Effector memory CD8-positive, alpha-beta T cell (primary cell): Measurements from ENCODE around the gene MAD1L1.
A peak's percentile ranks its signal among the peaks of the same experiment; 100 is the strongest.

Experiments
- ATAC-seq: fragments of 150-1000 bp; cut with Tn5 transposase; replicated peaks from 2 replicates; pipeline ENCODE4 v1.10.0; 2021; ENCODE audit warnings: mild to moderate bottlenecking, moderate library complexity
- DNase-seq, 3 experiments: peaks; one replicate each; pipeline ENCODE4 v3.0.0; 2021
- H3K27ac Mint-ChIP-seq, 2 donors: one replicate each; pipeline ENCODE4 v1.8.0; 2022; ENCODE audit warnings: mild to moderate bottlenecking in 2 of 2, mixed read lengths in 2 of 2, moderate library complexity in 2 of 2
- H3K27me3 Mint-ChIP-seq, 2 donors: one replicate each; pipeline ENCODE4 v1.8.0; 2022; ENCODE audit warnings: mixed read lengths in 2 of 2
- H3K36me3 Mint-ChIP-seq: one replicate; pipeline ENCODE4 v1.8.0; 2022; ENCODE audit warnings: mild to moderate bottlenecking, moderate library complexity, mixed read lengths; ENCODE audit not compliant: insufficient read depth
- H3K4me1 Mint-ChIP-seq, 2 donors: one replicate each; pipeline ENCODE4 v1.8.0; 2022; ENCODE audit warnings: low read depth in 2 of 2, mixed read lengths in 2 of 2
- H3K4me3 Mint-ChIP-seq, 2 donors: one replicate each; pipeline ENCODE4 v1.8.0; 2022; ENCODE audit warnings: mild to moderate bottlenecking in 2 of 2, mixed read lengths in 2 of 2, moderate library complexity in 2 of 2
- H3K9me3 Mint-ChIP-seq, 2 donors: one replicate each; pipeline ENCODE4 v1.8.0; 2022; ENCODE audit warnings: mixed read lengths in 2 of 2

Gene MAD1L1

GRCh38 chr7:1900847-1901246 lies 331.9 kb downstream of the MAD1L1 start:
- H3K9me3 Mint-ChIP-seq: no peaks in the 10 kb centered on the region
- H3K36me3 Mint-ChIP-seq: peaks cover 16% of the 10 kb centered on the region
- H3K27ac Mint-ChIP-seq: peak overlapping the region in 1 of 2 donors; percentile 13
- peaks cover 10 to 19% of the 10 kb centered on the region in 2 donors for H3K4me1 Mint-ChIP-seq
- H3K4me3 Mint-ChIP-seq: no peak overlapping the region
- H3K27me3 Mint-ChIP-seq: no peaks in the 10 kb centered on the region
- ATAC-seq (no peak), DNase-seq (no peak)

GRCh38 chr7:1899951-1900762 lies 332.6 kb downstream of the MAD1L1 start:
- H3K9me3 Mint-ChIP-seq: no peaks in the 10 kb centered on the region
- H3K27ac Mint-ChIP-seq: peak overlapping the region in 1 of 2 donors; percentile 81
- no peak overlapping the region for H3K4me3 Mint-ChIP-seq
- ATAC-seq: no peak
- peaks cover 13 to 19% of the 10 kb centered on the region in 2 donors for H3K4me1 Mint-ChIP-seq
- DNase-seq: no peak
- peaks cover 16% of the 10 kb centered on the region for H3K36me3 Mint-ChIP-seq
- H3K27me3 Mint-ChIP-seq: no peaks in the 10 kb centered on the region

DNA sequence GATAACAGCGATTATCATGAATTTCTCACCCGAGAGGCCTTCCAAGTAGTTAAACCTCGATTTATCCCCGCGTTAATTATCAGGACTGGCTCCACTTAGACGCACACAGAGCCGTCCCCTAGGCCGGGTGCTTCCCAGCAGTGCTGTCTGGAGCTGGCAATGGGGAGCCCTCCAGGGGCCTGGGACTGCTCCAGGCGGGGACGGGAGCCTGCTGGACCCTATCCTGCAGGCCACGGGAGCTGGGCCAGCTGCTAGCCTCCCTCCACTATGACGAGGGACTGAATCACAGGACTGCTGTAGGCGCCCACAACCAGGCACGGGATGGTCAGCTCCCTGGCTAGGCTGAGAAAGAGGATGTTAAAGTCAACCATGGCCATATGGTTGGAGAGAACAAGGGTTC lies 333.5 kb downstream of the MAD1L1 start:
- Mint-ChIP-seq H3K27ac (peak overlapping the region in 1 of 2 donors; percentile 81), H3K4me3 (no peak overlapping the region), H3K36me3 (peaks cover 16% of the 10 kb centered on the region), H3K27me3 (no peaks in the 10 kb centered on the region), H3K9me3 (no peaks in the 10 kb centered on the region), H3K4me1 (peaks cover 13 to 22% of the 10 kb centered on the region in 2 donors)
- DNase-seq: no peak
- ATAC-seq: no peak

- DNase-seq (no peak), ATAC-seq (no peak)
- H3K9me3 Mint-ChIP-seq: no peaks in the 10 kb centered on the region
- no peaks in the 10 kb centered on the region for H3K27me3 Mint-ChIP-seq
- H3K36me3 Mint-ChIP-seq: peaks cover 16% of the 10 kb centered on the region
- H3K4me3 Mint-ChIP-seq: no peak overlapping the region
- peaks cover 18 to 25% of the 10 kb centered on the region in 2 donors for H3K4me1 Mint-ChIP-seq
- H3K27ac Mint-ChIP-seq: peak overlapping the region; percentile 31 to 81
These were observed 334.0 kb downstream of the MAD1L1 start for GRCh38 chr7:1898628-1899185.

DNA sequence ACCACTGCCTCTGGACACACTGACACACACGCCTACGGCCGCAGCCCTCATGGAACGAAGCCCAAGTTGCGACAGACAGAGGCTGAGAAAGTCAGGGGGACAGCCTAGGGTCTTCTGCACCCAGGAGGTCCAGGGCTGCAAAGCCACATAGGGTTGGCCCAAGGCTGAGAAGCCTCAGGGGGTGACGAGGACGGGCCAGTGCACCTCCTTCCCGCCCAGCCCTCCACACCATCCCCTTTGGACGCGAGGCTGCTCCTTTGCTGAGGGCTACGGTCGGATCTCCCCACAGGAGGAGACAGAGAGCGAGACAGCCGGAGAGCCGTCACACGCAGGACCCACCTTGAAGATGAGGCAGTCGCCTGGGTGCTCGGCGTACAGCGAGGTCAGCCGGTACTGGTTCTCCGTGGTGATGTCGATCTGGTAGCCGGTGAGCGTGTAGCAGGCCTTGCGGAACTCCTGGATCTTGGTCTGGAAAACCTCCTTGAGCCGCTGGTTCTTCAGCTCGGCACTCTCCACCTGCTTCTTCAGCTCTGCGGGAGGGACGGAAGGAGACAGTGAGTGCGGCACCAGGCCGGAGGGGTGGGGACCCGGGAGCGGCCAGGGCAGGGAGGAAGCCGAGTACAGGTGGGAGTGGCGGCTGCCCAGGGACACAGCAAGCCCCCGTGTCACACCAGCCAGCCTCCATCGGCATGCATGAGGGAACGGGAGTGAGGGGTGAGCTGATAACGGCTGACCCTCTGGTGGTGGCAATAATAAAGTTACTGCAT lies 334.7 kb downstream of the MAD1L1 start:
- Mint-ChIP-seq H3K27me3 (no peaks in the 10 kb centered on the region), H3K4me3 (no peak overlapping the region), H3K27ac (peak overlapping the region; percentile 31 to 46), H3K36me3 (peaks cover 16% of the 10 kb centered on the region), H3K9me3 (no peaks in the 10 kb centered on the region), H3K4me1 (peaks cover 18 to 25% of the 10 kb centered on the region in 2 donors)
- DNase-seq (no peak), ATAC-seq (no peak)

- no peaks in the 10 kb centered on the region for H3K9me3 Mint-ChIP-seq
- H3K27ac Mint-ChIP-seq: peak overlapping the region in 1 of 2 donors; percentile 46
- H3K4me1 Mint-ChIP-seq: peaks cover 18 to 25% of the 10 kb centered on the region in 2 donors
- no peaks in the 10 kb centered on the region for H3K27me3 Mint-ChIP-seq
- no peak overlapping the region for H3K4me3 Mint-ChIP-seq
- DNase-seq (no peak), ATAC-seq (no peak)
- peaks cover 16% of the 10 kb centered on the region for H3K36me3 Mint-ChIP-seq
These were observed 335.5 kb downstream of the MAD1L1 start for GRCh38 chr7:1897076-1897860.

DNA sequence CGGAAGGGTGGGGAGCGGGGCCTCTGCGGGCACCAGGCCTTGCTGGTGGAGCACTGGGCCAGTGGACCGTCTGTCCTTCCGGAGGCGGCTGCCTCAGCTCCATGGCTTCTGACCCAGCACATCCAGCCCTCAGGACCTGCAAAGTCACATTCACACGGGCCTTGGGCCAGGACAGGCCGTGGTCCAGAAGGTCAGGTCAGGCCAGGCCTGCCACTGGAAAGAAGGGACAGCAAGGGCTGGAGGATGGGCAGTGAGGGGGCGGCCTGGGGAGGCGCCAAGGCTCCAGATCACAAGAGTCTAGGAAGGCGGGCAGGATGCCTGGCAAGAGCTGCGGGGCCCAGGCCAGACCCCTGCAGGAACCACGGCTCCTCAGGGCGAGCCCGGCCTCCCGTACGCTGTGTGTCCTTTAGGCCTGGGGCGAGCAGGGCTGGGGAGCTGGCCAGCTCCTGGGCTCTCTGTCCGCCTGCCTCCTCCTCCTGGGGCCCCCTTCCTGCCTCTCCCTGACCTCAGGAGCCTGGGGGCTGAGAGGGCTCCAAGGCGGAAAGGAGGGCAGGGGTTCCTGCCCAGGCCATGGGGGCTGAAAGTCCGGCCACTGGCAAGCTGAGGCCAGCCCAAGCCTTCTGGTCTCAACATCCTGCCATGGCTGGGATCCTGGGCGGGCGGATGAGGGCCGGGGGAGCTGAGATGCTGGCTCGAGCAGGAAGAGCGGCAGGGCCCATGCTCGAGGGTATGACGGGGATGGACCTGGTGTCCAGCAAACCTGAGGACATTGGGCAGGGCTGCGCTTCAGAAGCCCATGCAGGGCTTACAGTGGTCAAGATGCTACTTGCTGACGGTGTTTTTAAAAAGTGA lies 336.9 kb downstream of the MAD1L1 start:
- Mint-ChIP-seq H3K9me3 (no peaks in the 10 kb centered on the region), H3K27ac (peak overlapping the region in 1 of 2 donors; percentile 71), H3K36me3 (peaks cover 14% of the 10 kb centered on the region), H3K4me3 (no peak overlapping the region), H3K27me3 (no peaks in the 10 kb centered on the region), H3K4me1 (peaks cover 24 to 28% of the 10 kb centered on the region in 2 donors)
- DNase-seq: no peak
- ATAC-seq: no peak

DNA sequence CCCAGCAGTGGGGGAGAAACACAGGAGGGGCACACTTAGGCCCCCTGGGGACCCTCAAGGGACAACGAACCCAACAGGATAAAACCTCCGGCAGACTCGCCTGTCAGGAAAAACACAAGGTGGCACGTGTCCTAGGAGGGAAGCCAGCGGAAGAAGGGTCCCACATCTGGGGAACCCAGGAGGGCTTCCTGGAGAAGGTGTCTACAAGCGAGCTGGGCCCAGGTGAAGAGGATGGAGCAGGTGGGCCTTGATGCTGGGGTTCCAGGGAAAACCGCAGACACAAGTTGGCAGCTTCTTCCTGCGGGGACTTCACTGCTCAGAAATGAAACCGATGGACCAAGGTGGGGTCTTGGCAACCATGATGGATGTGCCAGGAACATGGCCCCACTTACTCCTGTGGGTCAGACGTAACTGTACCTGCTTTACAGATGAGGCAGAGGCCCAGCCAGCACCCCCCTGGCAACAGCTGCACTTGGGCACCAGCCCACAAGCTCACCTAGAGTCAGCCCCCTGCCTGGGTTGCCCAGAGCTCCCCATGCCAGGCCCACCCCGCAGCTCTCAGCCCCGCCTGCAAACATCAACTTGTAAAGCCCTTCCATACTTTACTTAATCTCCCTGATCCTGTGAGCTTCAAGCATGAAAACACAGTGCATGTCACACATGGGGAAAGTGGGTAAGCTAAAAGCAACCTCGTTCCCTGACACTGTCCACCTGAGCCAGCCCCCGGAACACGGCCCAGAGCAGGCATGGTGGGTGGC lies 337.7 kb downstream of the MAD1L1 start:
- no peaks in the 10 kb centered on the region for H3K9me3 Mint-ChIP-seq
- H3K4me3 Mint-ChIP-seq: no peak overlapping the region
- no peaks in the 10 kb centered on the region for H3K27me3 Mint-ChIP-seq
- ATAC-seq (no peak), DNase-seq (no peak)
- peaks cover 14% of the 10 kb centered on the region for H3K36me3 Mint-ChIP-seq
- peak overlapping the region; percentile 71 to 82 for H3K27ac Mint-ChIP-seq
- H3K4me1 Mint-ChIP-seq: peaks cover 32% of the 10 kb centered on the region in 2 donors

DNA sequence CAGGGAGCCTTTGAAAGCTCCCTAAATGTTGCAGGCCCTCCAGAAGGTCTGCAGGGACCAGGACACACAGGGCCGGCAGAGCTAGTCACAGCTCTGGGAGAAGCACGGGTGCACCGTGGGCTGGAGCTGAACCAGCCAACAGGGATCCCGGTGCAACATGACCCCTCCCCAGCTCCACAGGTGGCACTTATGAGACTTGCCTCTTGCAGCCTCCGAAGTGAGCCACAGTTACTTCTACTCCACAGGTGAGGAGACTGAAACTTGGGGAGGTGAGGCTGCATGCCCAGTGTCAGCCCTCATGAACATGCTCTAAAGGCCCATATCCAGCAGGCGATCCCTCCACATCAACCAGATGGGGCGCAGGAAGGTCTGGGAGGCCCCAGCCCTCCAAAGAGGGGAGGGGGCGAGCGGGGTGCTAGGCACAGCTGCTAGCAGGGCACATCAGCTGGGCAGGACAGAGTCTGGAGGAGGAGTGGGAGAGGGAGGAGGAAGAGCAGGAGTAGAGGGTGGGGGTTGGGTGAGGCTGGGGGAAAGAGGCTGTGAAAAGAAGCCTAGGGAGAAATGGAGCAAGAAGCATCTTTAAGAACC lies 338.3 kb downstream of the MAD1L1 start:
- Mint-ChIP-seq H3K4me1 (peaks cover 29 to 30% of the 10 kb centered on the region in 2 donors), H3K9me3 (no peaks in the 10 kb centered on the region), H3K4me3 (no peak overlapping the region), H3K27me3 (no peaks in the 10 kb centered on the region), H3K27ac (peak overlapping the region; percentile 71 to 82), H3K36me3 (peaks cover 17% of the 10 kb centered on the region)
- ATAC-seq: no peak
- DNase-seq: no peak

- Mint-ChIP-seq H3K9me3 (no peaks in the 10 kb centered on the region), H3K27ac (peak overlapping the region; percentile 69 to 82), H3K4me3 (no peak overlapping the region), H3K27me3 (no peaks in the 10 kb centered on the region), H3K36me3 (peaks cover 18% of the 10 kb centered on the region), H3K4me1 (peaks cover 25 to 27% of the 10 kb centered on the region in 2 donors)
- ATAC-seq: no peak
- DNase-seq: no peak
These were observed 339.3 kb downstream of the MAD1L1 start for GRCh38 chr7:1893451-1893850.

DNA sequence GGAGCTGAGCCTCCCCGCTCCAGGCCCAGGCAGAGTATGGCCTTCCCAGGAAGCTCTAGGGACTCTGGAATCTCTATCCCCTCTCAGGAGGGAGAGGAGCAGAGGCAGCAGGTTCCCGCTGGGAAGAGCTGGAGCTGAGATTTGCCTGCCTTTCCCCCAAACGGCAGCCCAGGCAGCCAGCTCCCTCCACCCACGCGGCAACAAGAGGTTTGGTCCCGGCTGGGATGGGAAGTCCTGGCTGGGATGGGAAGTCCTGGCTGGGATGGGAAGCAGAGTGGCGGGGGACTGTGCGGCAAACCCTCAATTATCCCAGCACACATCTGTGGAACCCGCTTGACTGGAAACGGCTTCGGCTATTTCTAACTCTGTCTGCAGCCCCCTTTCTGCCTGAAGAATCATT lies 339.7 kb downstream of the MAD1L1 start:
- ATAC-seq: no peak
- peak overlapping the region in 1 of 2 donors; percentile 69 for H3K27ac Mint-ChIP-seq
- no peaks in the 10 kb centered on the region for H3K27me3 Mint-ChIP-seq
- H3K9me3 Mint-ChIP-seq: no peaks in the 10 kb centered on the region
- peaks cover 17% of the 10 kb centered on the region for H3K36me3 Mint-ChIP-seq
- no peak for DNase-seq
- no peak overlapping the region for H3K4me3 Mint-ChIP-seq
- H3K4me1 Mint-ChIP-seq: peaks cover 25% of the 10 kb centered on the region in 2 donors
